CD14-positive monocyte (primary cell): Measurements from ENCODE around the gene DOCK3. TPM values are rescaled to one million over a fixed set of nuclear protein-coding genes. Genes with fewer than 3 reads are reported as not detected.
"Not testable (repeated sequence)": the region's sequence is repeated elsewhere in the genome, so short reads cannot be mapped to it uniquely, and the experiment has no call there.

Source experiments
- DNase-seq, 3 donors: peaks; one replicate each; pipeline ENCODE4 v3.0.0-alpha.2; 2011 to 2022
- H2AFZ ChIP-seq: 2 replicates; pipeline ENCODE4 v1.6.0; 2012; ENCODE audit warnings: mild to moderate bottlenecking, low read depth, low read length, inconsistent platforms; ENCODE audit not compliant: insufficient read depth, poor library complexity, severe bottlenecking
- H3K27ac ChIP-seq, 2 donors: 1 replicate in 1 of 2; 2 replicates in 1 of 2; pipeline ENCODE4 v1.5.1; 2012 to 2013; ENCODE audit warnings: low read length in 2 of 2, control low read depth in 1 of 2, inconsistent platforms in 1 of 2, low read depth in 1 of 2, mild to moderate bottlenecking in 1 of 2
- H3K27me3 ChIP-seq, 2 donors: one replicate each; pipeline versions ENCODE4 v1.6.0 to v1.6.1; 2011 to 2013; ENCODE audit warnings: low read length in 2 of 2; ENCODE audit not compliant: control insufficient read depth in 2 of 2, insufficient read depth in 2 of 2
- H3K36me3 ChIP-seq, 2 donors: replicated peaks in 1 of 2; 1 replicate in 1 of 2; 2 replicates in 1 of 2; pipeline versions ENCODE4 v1.5.1 to v1.6.1; 2012 to 2013; ENCODE audit warnings: low read length in 2 of 2, control low read depth in 1 of 2, inconsistent platforms in 1 of 2, mild to moderate bottlenecking in 1 of 2; ENCODE audit not compliant: insufficient read depth in 2 of 2, control insufficient read depth in 1 of 2
- H3K4me1 ChIP-seq, 2 donors: 1 replicate in 1 of 2; 2 replicates in 1 of 2; pipeline versions ENCODE4 v1.5.1 to v1.6.1; 2012 to 2013; ENCODE audit warnings: low read length in 2 of 2, control low read depth in 1 of 2, inconsistent platforms in 1 of 2, mild to moderate bottlenecking in 1 of 2, moderate library complexity in 1 of 2; ENCODE audit not compliant: insufficient read depth in 2 of 2, control insufficient read depth in 1 of 2
- H3K4me2 ChIP-seq: replicated peaks from 2 replicates; pipeline ENCODE3; 2012; ENCODE audit warnings: low read length, moderate library complexity, mild to moderate bottlenecking; ENCODE audit not compliant: poor library complexity, severe bottlenecking; ENCODE audit errors: extremely low read depth
- H3K4me3 ChIP-seq, 3 experiments: fragments of 200-600 bp in 1 of 3; sonication (generic) in 1 of 3; replicated peaks in 1 of 3; 1 replicate in 2 of 3; 2 replicates in 1 of 3; pipeline ENCODE4 v1.5.1; 2011 to 2013; ENCODE audit warnings: low read length in 3 of 3, mild to moderate bottlenecking in 3 of 3, control low read depth in 2 of 3, low read depth in 2 of 3, inconsistent platforms in 1 of 3, moderate library complexity in 1 of 3
- H3K79me2 ChIP-seq: 2 replicates; pipeline ENCODE4 v1.6.0; 2012; ENCODE audit warnings: mild to moderate bottlenecking, control low read depth, inconsistent platforms, low read length, moderate library complexity; ENCODE audit not compliant: insufficient read depth
- H3K9ac ChIP-seq: 2 replicates; pipeline ENCODE4 v1.6.0; 2017; ENCODE audit warnings: low read length, mild to moderate bottlenecking; ENCODE audit not compliant: insufficient read depth, poor library complexity, severe bottlenecking
- H3K9me3 ChIP-seq, 2 donors: replicated peaks in 1 of 2; 1 replicate in 1 of 2; 2 replicates in 1 of 2; pipeline versions ENCODE4 v1.5.1 to v1.6.1; 2012 to 2013; ENCODE audit warnings: low read length in 2 of 2, control low read depth in 1 of 2; ENCODE audit not compliant: control insufficient read depth in 1 of 2, insufficient read depth in 1 of 2
- H4K20me1 ChIP-seq: 2 replicates; pipeline ENCODE4 v1.6.0; 2012; ENCODE audit warnings: mild to moderate bottlenecking, low read length, control low read depth, moderate library complexity; ENCODE audit not compliant: insufficient read depth
- H3K27ac Mint-ChIP-seq, 7 donors: one replicate each; pipeline ENCODE4 v1.8.0; 2020; ENCODE audit warnings: mild to moderate bottlenecking in 7 of 7, mixed read lengths in 7 of 7, moderate library complexity in 6 of 7, inconsistent platforms in 2 of 7
- H3K27me3 Mint-ChIP-seq, 3 donors: one replicate each; pipeline ENCODE4 v1.8.0; 2021 to 2022; ENCODE audit warnings: low read depth in 3 of 3, mild to moderate bottlenecking in 3 of 3, mixed read lengths in 3 of 3, moderate library complexity in 3 of 3, inconsistent platforms in 1 of 3
- H3K36me3 Mint-ChIP-seq, 2 donors: one replicate each; pipeline ENCODE4 v1.8.0; 2020; ENCODE audit warnings: mixed read lengths in 2 of 2, inconsistent platforms in 1 of 2, mild to moderate bottlenecking in 1 of 2
- H3K4me1 Mint-ChIP-seq: one replicate; pipeline ENCODE4 v1.8.0; 2020; ENCODE audit warnings: mild to moderate bottlenecking, mixed read lengths
- H3K4me3 Mint-ChIP-seq, 2 donors: one replicate each; pipeline ENCODE4 v1.8.0; 2020; ENCODE audit warnings: mild to moderate bottlenecking in 2 of 2, mixed read lengths in 2 of 2, moderate library complexity in 1 of 2
- H3K9me3 Mint-ChIP-seq, 7 donors: one replicate each; pipeline ENCODE4 v1.8.0; 2020 to 2022; ENCODE audit warnings: mixed read lengths in 7 of 7, mild to moderate bottlenecking in 6 of 7, moderate library complexity in 6 of 7, inconsistent platforms in 2 of 7
- WGBS: methylation state at CpG from one replicate; pipeline ENCODE4 v1.1.5; 2013; ENCODE audit warnings: missing lambda C conversion rate; ENCODE audit not compliant: insufficient coverage; 5-methylcytosine and 5-hydroxymethylcytosine counted together
- intact Hi-C, 2 donors: fragments of 100-400 bp; cut with micrococcal nuclease; formaldehyde crosslinking; loops; one replicate each; pipeline versions ENCODE4 v1.15.0 to v1.15.1; 2023
- polyA plus RNA-seq, 3 donors: library from polyadenylated mRNA; depleted of rRNA in 1 of 3; unstranded in 2 of 3; stranded (reverse) in 1 of 3; fragments of 300-500 nt in 2 of 3; fragments of >200 nt in 1 of 3; fragmentation: Illumina TruSeq in 2 of 3; gene quantifications; 1 replicate in 2 of 3; 2 replicates in 1 of 3; pipeline ENCODE4 v1.2.3, GENCODE V29; 2012 to 2021
- TF ChIP-seq, protein P1 (sequence below): fragments of 200-600 bp; IDR thresholded peaks from one replicate; pipeline ENCODE4 v1.8.0; 2022; ENCODE audit warnings: antibody characterized with exemption, mild to moderate bottlenecking

DOCK3 gene
- polyA plus RNA-seq, 3 donors: 0.03 TPM; not detected in 1

GRCh38 chr3:50830451-50830850, 155.7 kb downstream of the DOCK3 start:
- Histone ChIP-seq H3K4me1 (no peaks in the 10 kb centered on the region), H3K27ac (no peak overlapping the region), H4K20me1 (no peaks in the 10 kb centered on the region), H3K36me3 (no peaks in the 10 kb centered on the region), H3K9me3 (no peaks in the 10 kb centered on the region), H3K4me3 (no peak overlapping the region), H3K27me3 (no peaks in the 10 kb centered on the region), H3K4me2 (no peak overlapping the region), H3K79me2 (no peaks in the 10 kb centered on the region), H2AFZ (no peak overlapping the region), H3K9ac (no peak overlapping the region)
- intact Hi-C loops: no loop called here
- TF ChIP-seq, protein P1, sequence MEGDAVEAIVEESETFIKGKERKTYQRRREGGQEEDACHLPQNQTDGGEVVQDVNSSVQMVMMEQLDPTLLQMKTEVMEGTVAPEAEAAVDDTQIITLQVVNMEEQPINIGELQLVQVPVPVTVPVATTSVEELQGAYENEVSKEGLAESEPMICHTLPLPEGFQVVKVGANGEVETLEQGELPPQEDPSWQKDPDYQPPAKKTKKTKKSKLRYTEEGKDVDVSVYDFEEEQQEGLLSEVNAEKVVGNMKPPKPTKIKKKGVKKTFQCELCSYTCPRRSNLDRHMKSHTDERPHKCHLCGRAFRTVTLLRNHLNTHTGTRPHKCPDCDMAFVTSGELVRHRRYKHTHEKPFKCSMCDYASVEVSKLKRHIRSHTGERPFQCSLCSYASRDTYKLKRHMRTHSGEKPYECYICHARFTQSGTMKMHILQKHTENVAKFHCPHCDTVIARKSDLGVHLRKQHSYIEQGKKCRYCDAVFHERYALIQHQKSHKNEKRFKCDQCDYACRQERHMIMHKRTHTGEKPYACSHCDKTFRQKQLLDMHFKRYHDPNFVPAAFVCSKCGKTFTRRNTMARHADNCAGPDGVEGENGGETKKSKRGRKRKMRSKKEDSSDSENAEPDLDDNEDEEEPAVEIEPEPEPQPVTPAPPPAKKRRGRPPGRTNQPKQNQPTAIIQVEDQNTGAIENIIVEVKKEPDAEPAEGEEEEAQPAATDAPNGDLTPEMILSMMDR: no peak
- Mint-ChIP-seq H3K27ac (no peak overlapping the region), H3K36me3 (no peaks in the 10 kb centered on the region), H3K27me3 (peaks cover 0 to 6% (median 2%) of the 10 kb centered on the region in 3 donors), H3K4me1 (no peaks in the 10 kb centered on the region), H3K4me3 (no peak overlapping the region), H3K9me3 (peaks cover 0 to 10% (median 4%) of the 10 kb centered on the region in 7 donors)
- no peak for DNase-seq
- 100% methylated on average over 2 of the region's 3 CpGs for WGBS

- H3K9ac ChIP-seq, H3K4me1 ChIP-seq, H3K36me3 Mint-ChIP-seq, H3K9me3 ChIP-seq, H3K27ac Mint-ChIP-seq, H3K79me2 ChIP-seq, H2AFZ ChIP-seq, H3K36me3 ChIP-seq, H3K4me1 Mint-ChIP-seq, H4K20me1 ChIP-seq, H3K27me3 ChIP-seq, DNase-seq, H3K27ac ChIP-seq, intact Hi-C loops, H3K27me3 Mint-ChIP-seq, H3K4me3 Mint-ChIP-seq, H3K4me3 ChIP-seq, H3K4me2 ChIP-seq: not testable (repeated sequence)
- no CpG with 5 or more reads among the region's 2 CpGs for WGBS
- H3K9me3 Mint-ChIP-seq: peaks cover 0 to 10% (median 6%) of the 10 kb centered on the region in 7 donors
Measured at GRCh38 chr3:50831009-50831408, 156.3 kb downstream of the DOCK3 start.
